Sigmoid colon (tissue), 7 donors: ENCODE data around the gene TSHB. TPM values are rescaled to one million over a fixed set of nuclear protein-coding genes. Genes with fewer than 3 reads are reported as not detected.
A peak's percentile ranks its signal among the peaks of the same experiment; 100 is the strongest.

Experiments used
- DNase-seq: peaks from one replicate; pipeline ENCODE4 v3.0.0-alpha.2; 2019
- H3K27ac ChIP-seq, 4 donors: fragments of 200-600 bp; sonication (generic); one replicate each; pipeline ENCODE4 v1.5.1; 2016 to 2019; ENCODE audit warnings: mild to moderate bottlenecking in 1 of 4
- H3K27me3 ChIP-seq, 3 donors: fragments of 200-600 bp; sonication (generic); one replicate each; pipeline ENCODE4 v1.5.1; 2019; ENCODE audit warnings: mild to moderate bottlenecking in 1 of 3
- H3K36me3 ChIP-seq, 4 donors: fragments of 200-600 bp; sonication (generic); one replicate each; pipeline ENCODE4 v1.5.1; 2016 to 2019
- H3K4me1 ChIP-seq, 4 donors: fragments of 200-600 bp; sonication (generic); one replicate each; pipeline ENCODE4 v1.5.1; 2017 to 2019
- H3K4me3 ChIP-seq, 4 donors: fragments of 200-600 bp; sonication (generic); one replicate each; pipeline ENCODE4 v1.5.1; 2017 to 2019; ENCODE audit warnings: mild to moderate bottlenecking in 2 of 4, moderate library complexity in 1 of 4
- H3K9me3 ChIP-seq, 4 donors: fragments of 200-600 bp in 3 of 4; sonication (generic) in 3 of 4; one replicate each; pipeline versions ENCODE4 v1.5.1 to v1.6.1; 2013 to 2019
- EP300 ChIP-seq, 4 donors: sonication (generic); formaldehyde crosslinking; IDR thresholded peaks; one replicate each; pipeline ENCODE4 v1.6.1; 2017; ENCODE audit warnings: antibody characterized with exemption in 4 of 4
- POLR2A ChIP-seq, 2 donors: fragments of 450-650 bp; IDR thresholded peaks; one replicate each; pipeline ENCODE4 v1.6.1; 2016; ENCODE audit warnings: antibody characterized with exemption in 2 of 2, mild to moderate bottlenecking in 2 of 2, moderate library complexity in 2 of 2
- POLR2AphosphoS5 ChIP-seq, 4 donors: sonication (generic); formaldehyde crosslinking; IDR thresholded peaks; one replicate each; pipeline ENCODE4 v1.6.1; 2017; ENCODE audit warnings: antibody characterized with exemption in 4 of 4
- WGBS, 2 donors: extraction: QIAGEN DNeasy Blood & Tissue Kit; methylation state at CpG; one replicate each; pipeline ENCODE4 v1.1.7; 2013; 5-methylcytosine and 5-hydroxymethylcytosine counted together
- intact Hi-C: fragments of 100-400 bp; cut with DNase I; formaldehyde crosslinking; loops from one replicate; pipeline ENCODE4 v1.15.1; 2023
- polyA plus RNA-seq, 3 donors: library from polyadenylated mRNA; stranded (reverse); fragments of 200-250 nt; gene quantifications; one replicate each; pipeline ENCODE4 v1.2.3, GENCODE V29; 2013
- total RNA-seq, 4 donors: library from RNA; depleted of rRNA; stranded (reverse); fragments of >200 nt; gene quantifications; one replicate each; pipeline ENCODE4 v1.1.0, GENCODE V29; 2016
- TF ChIP-seq, protein P1 (sequence below), 4 experiments: fragments of 450-650 bp in 3 of 4; fragments of 200-600 bp in 1 of 4; IDR thresholded peaks; one replicate each; pipeline ENCODE4 v1.5.1; 2016 to 2019; ENCODE audit warnings: antibody characterized with exemption in 4 of 4, mild to moderate bottlenecking in 3 of 4, moderate library complexity in 2 of 4
- donor health status: healthy with polysubstance abuse.
- donor health status: Bipolar disorder and iron deficiency.
- donor health status: healthy.

The TSHB gene
- total and polyA plus RNA-seq, 7 donors = not detected

DNA sequence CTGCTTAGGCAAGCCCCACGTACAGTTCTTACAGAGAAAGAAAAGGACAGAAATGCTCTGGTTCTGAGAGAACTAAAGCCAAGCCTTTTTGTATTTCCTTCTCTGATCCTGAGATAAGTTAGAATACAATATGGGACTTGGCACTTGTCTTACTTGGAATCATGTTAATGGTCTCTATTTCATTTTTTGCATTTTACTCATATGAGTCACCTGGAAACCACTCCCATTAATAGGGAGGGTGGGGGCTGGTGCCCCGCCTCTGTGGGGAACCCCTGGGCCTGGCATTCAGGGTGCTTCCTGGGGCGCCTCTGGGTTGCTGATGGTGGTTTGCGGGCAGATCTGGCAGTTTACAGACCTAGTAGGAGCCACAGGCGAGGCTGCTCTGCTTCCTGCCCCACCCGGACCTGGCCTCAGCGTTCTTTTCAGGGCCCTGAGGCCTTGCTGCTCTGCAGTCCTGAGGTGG, 32.9 kb downstream of the TSHB start:
- Histone ChIP-seq H3K27ac (peak overlapping the region; percentile 28 to 87 (median 41)), H3K27me3 (no peaks in the 10 kb centered on the region), H3K9me3 (no peaks in the 10 kb centered on the region), H3K4me3 (no peak overlapping the region), H3K4me1 (peaks cover 0 to 41% (median 29%) of the 10 kb centered on the region in 4 donors), H3K36me3 (peaks cover 0 to 26% (median 2%) of the 10 kb centered on the region in 4 donors)
- intact Hi-C loops = no loop called here
- DNase-seq = no peak
- WGBS, 2 donors = 9 to 27% methylated on average over 7 of the region's 7 CpGs
- no peak for TF ChIP-seq POLR2AphosphoS5 (IDR thresholded peaks at IDR 0.05)
- no peak for TF ChIP-seq POLR2A (IDR thresholded peaks at IDR 0.05)
- TF ChIP-seq, protein P1, sequence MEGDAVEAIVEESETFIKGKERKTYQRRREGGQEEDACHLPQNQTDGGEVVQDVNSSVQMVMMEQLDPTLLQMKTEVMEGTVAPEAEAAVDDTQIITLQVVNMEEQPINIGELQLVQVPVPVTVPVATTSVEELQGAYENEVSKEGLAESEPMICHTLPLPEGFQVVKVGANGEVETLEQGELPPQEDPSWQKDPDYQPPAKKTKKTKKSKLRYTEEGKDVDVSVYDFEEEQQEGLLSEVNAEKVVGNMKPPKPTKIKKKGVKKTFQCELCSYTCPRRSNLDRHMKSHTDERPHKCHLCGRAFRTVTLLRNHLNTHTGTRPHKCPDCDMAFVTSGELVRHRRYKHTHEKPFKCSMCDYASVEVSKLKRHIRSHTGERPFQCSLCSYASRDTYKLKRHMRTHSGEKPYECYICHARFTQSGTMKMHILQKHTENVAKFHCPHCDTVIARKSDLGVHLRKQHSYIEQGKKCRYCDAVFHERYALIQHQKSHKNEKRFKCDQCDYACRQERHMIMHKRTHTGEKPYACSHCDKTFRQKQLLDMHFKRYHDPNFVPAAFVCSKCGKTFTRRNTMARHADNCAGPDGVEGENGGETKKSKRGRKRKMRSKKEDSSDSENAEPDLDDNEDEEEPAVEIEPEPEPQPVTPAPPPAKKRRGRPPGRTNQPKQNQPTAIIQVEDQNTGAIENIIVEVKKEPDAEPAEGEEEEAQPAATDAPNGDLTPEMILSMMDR (IDR thresholded peaks at IDR 0.05) = no peak

DNA sequence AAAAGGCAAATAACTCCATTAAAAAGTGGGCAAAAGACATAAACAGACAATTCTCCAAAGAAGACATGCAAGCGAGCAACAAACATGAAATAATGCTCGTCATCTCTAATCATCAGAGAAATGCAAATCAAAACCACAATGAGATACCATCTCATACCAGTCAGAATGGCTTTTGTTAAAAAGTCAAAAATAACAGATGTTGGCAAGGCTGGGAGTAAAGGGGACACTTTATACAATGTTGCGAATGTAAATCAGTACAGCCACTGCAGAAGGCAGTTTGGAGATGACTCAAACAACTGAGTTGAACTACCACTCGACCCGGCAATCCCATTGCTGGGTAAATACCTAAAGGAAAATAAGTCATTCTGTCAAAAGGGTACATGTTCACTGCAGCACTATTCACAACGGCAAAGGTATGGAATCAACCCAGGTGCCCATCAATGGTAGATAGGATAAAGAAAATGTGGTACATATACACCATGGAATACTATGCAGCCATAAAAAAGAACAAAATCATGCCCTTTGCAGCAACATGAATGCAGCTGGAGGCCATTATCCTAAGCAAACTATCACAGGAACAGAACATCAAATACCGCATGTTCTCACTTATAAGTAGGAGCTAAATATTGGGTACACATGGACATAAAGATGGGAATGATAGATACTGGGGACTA, 33.7 kb downstream of the TSHB start:
- no peak for DNase-seq
- Histone ChIP-seq H3K9me3 (no peaks in the 10 kb centered on the region), H3K4me1 (peaks cover 0 to 49% (median 37%) of the 10 kb centered on the region in 4 donors), H3K27ac (peak overlapping the region; percentile 28 to 87 (median 41)), H3K36me3 (peaks cover 0 to 18% (median 1%) of the 10 kb centered on the region in 4 donors), H3K27me3 (no peaks in the 10 kb centered on the region), H3K4me3 (no peak overlapping the region)
- 68 to 90% methylated on average over 7 of the region's 7 CpGs for WGBS, 2 donors
- TF ChIP-seq, protein P1 (IDR thresholded peaks at IDR 0.05) = no peak
- TF ChIP-seq POLR2A (IDR thresholded peaks at IDR 0.05) = no peak
- TF ChIP-seq EP300 (IDR thresholded peaks at IDR 0.05) = no peak
- no peak for TF ChIP-seq POLR2AphosphoS5 (IDR thresholded peaks at IDR 0.05)
- intact Hi-C loops = no loop called here

DNA sequence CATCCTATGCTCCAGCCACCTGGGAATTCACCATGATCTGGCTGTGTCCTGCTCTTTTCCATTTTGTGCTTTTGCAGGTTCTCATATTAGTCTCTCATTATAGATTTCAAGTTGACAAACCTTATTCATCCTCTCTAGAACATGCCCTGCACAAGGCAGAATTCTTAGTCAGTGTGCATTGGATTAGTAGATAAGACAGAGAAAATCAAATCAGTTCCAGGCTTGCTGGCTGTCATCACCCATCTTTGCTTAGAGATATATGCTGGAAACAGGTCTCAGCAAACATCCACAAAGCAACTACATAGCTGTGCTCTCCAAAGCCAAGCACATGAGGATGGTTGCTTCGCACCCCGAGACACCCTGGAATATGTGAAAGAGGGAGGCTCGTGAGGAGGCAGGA, 34.8 kb downstream of the TSHB start:
- Histone ChIP-seq H3K4me1 (peaks cover 0 to 60% (median 48%) of the 10 kb centered on the region in 4 donors), H3K27ac (peak overlapping the region; percentile 29 to 87 (median 69)), H3K4me3 (no peak overlapping the region), H3K27me3 (no peaks in the 10 kb centered on the region), H3K36me3 (peaks cover 0 to 7% (median 0%) of the 10 kb centered on the region in 4 donors), H3K9me3 (no peaks in the 10 kb centered on the region)
- intact Hi-C loops = no loop called here
- DNase-seq = no peak
- 97% methylated on average over 3 of the region's 3 CpGs for WGBS, 2 donors
- TF ChIP-seq POLR2A (IDR thresholded peaks at IDR 0.05) (no peak), EP300 (IDR thresholded peaks at IDR 0.05) (no peak), POLR2AphosphoS5 (IDR thresholded peaks at IDR 0.05) (no peak)
- TF ChIP-seq, protein P1 (IDR thresholded peaks at IDR 0.05) = no peak

DNA sequence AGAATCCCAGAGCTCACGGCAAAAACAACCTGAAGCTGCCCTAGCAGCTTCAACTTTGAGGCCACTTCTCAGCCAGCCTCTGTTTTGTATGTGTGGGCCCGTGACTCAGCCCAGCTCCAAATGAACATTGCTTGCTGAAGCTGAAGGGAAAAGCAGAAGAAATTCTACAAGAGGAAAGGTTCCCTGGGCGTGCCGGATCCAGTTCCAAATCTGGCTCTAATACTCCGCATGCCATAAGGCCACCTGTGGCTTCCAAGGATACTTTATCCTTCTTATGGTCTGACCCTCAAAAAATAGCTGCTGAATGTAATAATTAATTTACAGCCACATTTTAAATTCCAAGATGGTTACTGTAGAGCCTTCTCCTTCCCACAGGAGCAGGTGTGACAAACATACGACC, 35.4 kb downstream of the TSHB start:
- WGBS, 2 donors = 92 to 93% methylated on average over 6 of the region's 6 CpGs
- Histone ChIP-seq H3K4me3 (no peak overlapping the region), H3K27ac (peak overlapping the region; percentile 29 to 87 (median 69)), H3K36me3 (peaks cover 0 to 1% (median 0%) of the 10 kb centered on the region in 4 donors), H3K4me1 (peaks cover 0 to 65% (median 53%) of the 10 kb centered on the region in 4 donors), H3K9me3 (no peaks in the 10 kb centered on the region), H3K27me3 (no peaks in the 10 kb centered on the region)
- DNase-seq = no peak
- TF ChIP-seq, protein P1 (IDR thresholded peaks at IDR 0.05) = no peak
- TF ChIP-seq POLR2A (IDR thresholded peaks at IDR 0.05) = no peak
- TF ChIP-seq POLR2AphosphoS5 (IDR thresholded peaks at IDR 0.05) = no peak
- no peak for TF ChIP-seq EP300 (IDR thresholded peaks at IDR 0.05)
- intact Hi-C loops = no loop called here
